Upper lobe of left lung (tissue), 4 donors: ENCODE data around the gene KLHL18.

Experiments
- POLR2A ChIP-seq, 4 donors: fragments of 450-650 bp; IDR thresholded peaks; one replicate each; pipeline ENCODE4 v1.5.1; 2016 to 2017; ENCODE audit warnings: antibody characterized with exemption in 4 of 4, mild to moderate bottlenecking in 2 of 4
- TF ChIP-seq, protein P1 (sequence below), 6 experiments: fragments of 450-650 bp in 4 of 6; fragments of 200-600 bp in 2 of 6; sonication (generic) in 2 of 6; IDR thresholded peaks; one replicate each; pipeline ENCODE4 v1.5.1; 2016 to 2019; ENCODE audit warnings: antibody characterized with exemption in 6 of 6

DNA sequence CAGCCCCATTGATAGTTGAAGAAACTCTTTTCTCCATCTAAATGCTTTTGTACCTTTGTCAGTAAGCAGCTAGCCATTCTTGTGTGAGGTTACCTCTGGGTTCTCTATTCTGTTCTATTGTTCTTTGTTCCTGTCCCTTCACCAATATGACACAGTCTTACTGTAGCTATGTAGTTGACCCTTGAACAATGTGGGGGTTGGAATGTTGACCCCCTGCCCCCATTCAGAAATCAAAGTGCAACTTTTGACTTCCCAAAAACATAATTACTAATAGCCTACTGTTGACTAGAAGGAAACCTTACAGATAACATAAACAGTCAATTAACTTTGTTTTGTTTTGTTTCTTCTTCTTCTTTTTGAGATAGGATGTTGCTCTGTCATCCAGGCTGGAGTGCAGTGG, 18.7 kb downstream of the KLHL18 start:
- TF ChIP-seq, protein P1, sequence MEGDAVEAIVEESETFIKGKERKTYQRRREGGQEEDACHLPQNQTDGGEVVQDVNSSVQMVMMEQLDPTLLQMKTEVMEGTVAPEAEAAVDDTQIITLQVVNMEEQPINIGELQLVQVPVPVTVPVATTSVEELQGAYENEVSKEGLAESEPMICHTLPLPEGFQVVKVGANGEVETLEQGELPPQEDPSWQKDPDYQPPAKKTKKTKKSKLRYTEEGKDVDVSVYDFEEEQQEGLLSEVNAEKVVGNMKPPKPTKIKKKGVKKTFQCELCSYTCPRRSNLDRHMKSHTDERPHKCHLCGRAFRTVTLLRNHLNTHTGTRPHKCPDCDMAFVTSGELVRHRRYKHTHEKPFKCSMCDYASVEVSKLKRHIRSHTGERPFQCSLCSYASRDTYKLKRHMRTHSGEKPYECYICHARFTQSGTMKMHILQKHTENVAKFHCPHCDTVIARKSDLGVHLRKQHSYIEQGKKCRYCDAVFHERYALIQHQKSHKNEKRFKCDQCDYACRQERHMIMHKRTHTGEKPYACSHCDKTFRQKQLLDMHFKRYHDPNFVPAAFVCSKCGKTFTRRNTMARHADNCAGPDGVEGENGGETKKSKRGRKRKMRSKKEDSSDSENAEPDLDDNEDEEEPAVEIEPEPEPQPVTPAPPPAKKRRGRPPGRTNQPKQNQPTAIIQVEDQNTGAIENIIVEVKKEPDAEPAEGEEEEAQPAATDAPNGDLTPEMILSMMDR (IDR thresholded peaks at IDR 0.05), result no peak
- TF ChIP-seq POLR2A (IDR thresholded peaks at IDR 0.05), result no peak
